ENCODE data around the gene PMM2.

Gene PMM2

DNA sequence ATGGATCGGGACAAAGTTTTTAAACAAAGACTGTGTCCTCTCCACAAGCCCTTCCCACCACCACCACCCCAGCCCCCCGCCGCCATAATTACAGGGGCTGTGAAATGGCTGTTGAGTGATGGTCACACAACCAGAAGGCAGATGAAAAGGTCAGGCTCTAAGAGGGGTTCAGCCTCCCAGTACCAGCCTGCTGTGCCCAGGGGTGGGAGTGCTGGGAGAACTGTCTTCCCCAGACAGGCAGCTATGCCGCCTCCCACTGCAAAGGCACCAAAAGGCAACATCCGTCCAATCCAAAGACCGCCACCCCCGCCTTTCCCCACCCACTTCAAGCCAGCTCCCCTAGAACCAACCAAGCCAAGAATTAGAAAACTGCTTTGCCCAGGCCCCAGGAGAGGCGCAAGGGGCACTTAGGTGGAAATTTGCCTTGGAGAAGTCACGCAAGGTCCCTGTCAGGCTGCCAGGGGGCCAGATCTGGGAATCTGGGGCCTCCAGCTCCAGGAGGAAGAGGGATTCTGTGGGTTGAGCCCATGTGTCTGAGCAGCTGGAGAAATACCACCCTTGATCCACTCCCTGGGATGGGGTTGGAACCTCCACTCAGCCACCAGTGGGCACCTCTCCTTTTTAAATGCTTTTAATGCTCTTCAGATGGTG lies 56.8 kb downstream of the PMM2 start:
- Histone ChIP-seq H3K4me1 (peaks cover 5% of the 10 kb centered on the region; the same call in 1 of the 2 replicates), H3K27me3 (no peaks in the 10 kb centered on the region), H3K4me3 (ENCODE audit: low read depth, low read length) (no peak overlapping the region), H3K9me3 (no peaks in the 10 kb centered on the region), H3K36me3 (peaks cover 86% of the 10 kb centered on the region)
- TF ChIP-seq, protein P1, sequence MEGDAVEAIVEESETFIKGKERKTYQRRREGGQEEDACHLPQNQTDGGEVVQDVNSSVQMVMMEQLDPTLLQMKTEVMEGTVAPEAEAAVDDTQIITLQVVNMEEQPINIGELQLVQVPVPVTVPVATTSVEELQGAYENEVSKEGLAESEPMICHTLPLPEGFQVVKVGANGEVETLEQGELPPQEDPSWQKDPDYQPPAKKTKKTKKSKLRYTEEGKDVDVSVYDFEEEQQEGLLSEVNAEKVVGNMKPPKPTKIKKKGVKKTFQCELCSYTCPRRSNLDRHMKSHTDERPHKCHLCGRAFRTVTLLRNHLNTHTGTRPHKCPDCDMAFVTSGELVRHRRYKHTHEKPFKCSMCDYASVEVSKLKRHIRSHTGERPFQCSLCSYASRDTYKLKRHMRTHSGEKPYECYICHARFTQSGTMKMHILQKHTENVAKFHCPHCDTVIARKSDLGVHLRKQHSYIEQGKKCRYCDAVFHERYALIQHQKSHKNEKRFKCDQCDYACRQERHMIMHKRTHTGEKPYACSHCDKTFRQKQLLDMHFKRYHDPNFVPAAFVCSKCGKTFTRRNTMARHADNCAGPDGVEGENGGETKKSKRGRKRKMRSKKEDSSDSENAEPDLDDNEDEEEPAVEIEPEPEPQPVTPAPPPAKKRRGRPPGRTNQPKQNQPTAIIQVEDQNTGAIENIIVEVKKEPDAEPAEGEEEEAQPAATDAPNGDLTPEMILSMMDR (IDR thresholded peaks at IDR 0.05; ENCODE audit: low read depth, low read length), result no peak
- no peak for DNase-seq

DNA sequence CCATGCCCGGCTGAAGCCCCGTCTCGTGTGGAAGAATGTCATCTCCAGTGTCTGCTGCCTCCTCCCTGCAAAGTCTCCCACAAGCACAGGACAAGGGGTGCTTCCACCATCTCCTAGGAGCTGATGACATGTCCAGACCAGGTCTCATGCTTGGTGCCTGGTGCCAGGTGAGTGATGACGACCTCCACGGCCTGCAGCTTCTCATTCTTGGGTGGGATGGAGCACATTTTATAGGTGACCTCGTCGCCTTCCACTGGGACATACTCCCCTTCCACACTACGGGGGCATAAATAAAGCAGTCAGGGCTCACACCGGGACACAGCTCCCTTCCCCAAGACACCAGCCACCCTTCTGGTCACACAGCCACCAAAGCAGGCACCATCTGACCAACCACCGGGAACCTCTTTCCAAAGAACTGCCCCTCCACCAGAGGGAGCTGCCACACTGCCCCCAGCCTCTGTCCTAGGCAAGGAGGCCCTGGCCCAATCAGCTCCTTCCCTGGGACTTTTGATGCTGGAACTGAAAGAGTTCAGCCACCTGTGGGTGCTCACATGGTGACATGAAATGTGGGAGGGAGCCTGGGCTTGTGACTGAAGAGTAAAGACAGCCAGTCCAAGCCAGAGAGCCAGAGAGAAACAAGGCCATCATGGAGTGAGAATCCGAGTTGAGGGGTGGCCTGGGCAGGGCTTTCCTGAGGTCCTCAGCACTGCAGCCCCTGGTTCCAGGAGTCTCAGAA lies 57.6 kb downstream of the PMM2 start:
- Histone ChIP-seq H3K9me3 (no peaks in the 10 kb centered on the region), H3K4me1 (peaks cover 4% of the 10 kb centered on the region; the same call in 1 of the 2 replicates), H3K4me3 (ENCODE audit: low read depth, low read length) (no peak overlapping the region), H3K36me3 (peaks cover 80% of the 10 kb centered on the region), H3K27me3 (no peaks in the 10 kb centered on the region)
- DNase-seq, result no peak
- TF ChIP-seq, protein P1 (IDR thresholded peaks at IDR 0.05; ENCODE audit: low read depth, low read length), result peak; percentile 20

DNA sequence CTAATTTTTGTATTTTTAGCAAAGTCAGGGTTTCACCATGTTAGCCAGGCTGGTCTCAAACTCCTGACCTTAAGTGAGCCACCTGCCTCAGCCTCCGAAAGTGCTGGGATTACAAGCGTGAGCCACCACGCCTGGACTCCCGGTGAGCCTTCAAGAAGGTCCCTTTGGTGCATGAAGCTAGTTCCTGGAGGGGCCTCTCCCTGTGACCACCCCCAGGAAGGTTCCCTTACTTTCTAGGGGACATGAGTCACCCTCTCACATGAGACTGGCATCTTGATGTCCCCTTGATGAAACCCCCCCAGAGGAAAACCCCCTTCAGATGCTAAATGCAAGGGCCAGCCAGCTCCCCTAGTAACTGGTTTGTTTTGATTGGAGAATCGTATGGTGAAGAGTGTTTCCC lies 58.3 kb downstream of the PMM2 start:
- no peaks in the 10 kb centered on the region for H3K4me1 ChIP-seq
- H3K4me3 ChIP-seq (ENCODE audit: low read depth, low read length), result no peak overlapping the region
- no peaks in the 10 kb centered on the region for H3K27me3 ChIP-seq
- H3K36me3 ChIP-seq, result peaks cover 75% of the 10 kb centered on the region
- no peaks in the 10 kb centered on the region for H3K9me3 ChIP-seq
- TF ChIP-seq, protein P1 (IDR thresholded peaks at IDR 0.05; ENCODE audit: low read depth, low read length), result no peak
- DNase-seq, result no peak

DNA sequence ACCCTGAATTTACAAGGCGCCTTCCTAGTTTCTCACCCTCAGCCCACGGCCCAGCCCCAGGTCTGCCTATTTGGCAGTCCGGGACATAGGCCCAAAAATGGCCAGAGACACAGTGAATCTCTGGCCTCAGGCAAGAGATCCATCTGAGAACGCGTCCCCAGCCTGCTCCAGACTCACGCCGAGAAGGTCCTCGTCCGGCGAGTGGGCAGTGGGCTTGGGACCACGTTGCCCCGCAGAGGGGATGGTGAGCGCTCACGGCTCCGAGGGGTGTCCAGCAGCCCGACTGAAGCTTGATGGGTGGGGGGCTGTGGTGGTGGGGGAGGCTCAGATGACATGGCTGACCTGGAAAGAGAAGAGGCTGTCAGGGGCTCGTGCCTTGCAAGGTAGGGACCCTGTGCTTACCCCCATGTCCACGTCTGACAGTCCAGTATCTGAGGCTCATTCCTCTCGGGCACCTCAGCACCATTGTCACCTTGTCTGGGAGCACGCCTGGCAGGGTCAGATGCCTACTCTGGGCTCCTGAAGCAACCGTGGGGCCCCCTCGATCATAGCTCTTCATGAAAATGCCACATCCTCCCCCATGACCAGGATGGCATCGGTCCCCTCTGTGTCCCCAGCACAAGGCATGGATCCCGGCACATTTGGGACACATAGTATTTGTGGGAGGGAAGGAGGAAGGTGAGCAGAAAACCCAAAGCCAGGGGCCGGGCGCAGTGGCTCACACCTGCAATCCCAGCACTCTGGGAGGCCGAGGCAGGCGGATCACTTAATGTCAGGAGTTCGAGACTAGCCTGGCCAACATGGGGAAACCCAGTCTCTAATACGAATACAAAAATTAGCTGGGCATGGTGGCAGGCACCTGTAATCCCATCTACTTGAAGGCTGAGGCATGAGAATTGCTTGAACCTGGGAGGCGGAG lies 61.6 kb downstream of the PMM2 start:
- peaks cover 54% of the 10 kb centered on the region for H3K36me3 ChIP-seq
- H3K9me3 ChIP-seq, result no peaks in the 10 kb centered on the region

DNA sequence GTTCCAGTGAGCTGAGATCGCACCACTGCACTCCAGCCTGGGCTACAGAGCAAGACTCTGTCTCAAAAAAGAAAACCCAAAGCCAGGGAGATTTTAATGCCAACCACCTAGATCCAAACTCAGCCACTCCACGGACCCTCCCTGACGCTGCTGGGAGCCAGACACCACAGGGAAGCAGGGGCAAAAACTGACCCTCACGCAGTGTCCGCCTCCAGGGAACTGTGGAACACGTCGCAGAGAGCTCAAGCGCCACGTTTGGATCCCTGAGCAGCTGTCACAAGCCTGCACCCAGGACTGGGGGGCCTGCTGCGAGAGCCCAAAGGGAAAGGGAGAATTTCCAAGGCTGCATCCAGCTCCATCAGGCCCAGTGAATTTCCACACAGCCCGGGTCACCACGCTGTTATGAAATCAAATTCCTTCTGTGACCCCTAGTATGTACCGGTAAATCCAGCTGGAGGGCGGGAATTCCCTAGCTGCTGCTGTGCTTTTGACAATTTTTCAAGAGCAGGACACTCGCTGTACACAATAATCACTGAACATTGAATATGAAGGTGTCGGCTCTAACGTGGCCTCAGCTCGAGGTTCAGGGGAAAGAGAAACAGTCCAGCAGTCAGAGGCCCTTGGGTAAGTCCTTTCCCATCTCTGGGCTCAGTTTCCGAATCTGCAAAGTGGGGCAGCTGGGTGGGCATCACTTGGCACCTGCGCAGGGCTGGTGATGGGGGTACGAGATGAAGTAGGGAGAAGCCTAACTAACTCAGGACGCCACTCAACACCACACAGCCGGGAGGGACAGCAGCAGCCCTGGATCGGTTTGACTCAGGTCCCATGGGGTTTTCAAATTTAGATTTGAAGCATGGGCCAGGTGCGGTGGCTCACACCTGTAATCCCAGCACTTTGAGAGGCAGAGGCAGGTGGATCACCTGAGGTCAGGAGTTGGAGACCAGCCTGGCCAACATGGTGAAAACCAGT lies 62.6 kb downstream of the PMM2 start:
- Histone ChIP-seq H3K4me3 (ENCODE audit: low read depth, low read length) (no peak overlapping the region), H3K4me1 (peaks cover 12% of the 10 kb centered on the region)
- TF ChIP-seq, protein P1 (IDR thresholded peaks at IDR 0.05; ENCODE audit: low read depth, low read length), result no peak

More for the DNA sequence above, 61.6 kb downstream of the PMM2 start:
- peaks cover 6% of the 10 kb centered on the region for H3K4me1 ChIP-seq
- DNase-seq, result no peak
- no peaks in the 10 kb centered on the region for H3K27me3 ChIP-seq
- TF ChIP-seq, protein P1 (IDR thresholded peaks at IDR 0.05; ENCODE audit: low read depth, low read length), result no peak
- no peak overlapping the region for H3K4me3 ChIP-seq (ENCODE audit: low read depth, low read length)

More for the DNA sequence above, 62.6 kb downstream of the PMM2 start:
- Histone ChIP-seq H3K9me3 (no peaks in the 10 kb centered on the region), H3K27me3 (no peaks in the 10 kb centered on the region), H3K36me3 (peaks cover 45% of the 10 kb centered on the region)
- DNase-seq, result no peak

All from BE2C (cell line).